ENCODE results near the gene SOX6. TPM values are rescaled to one million over a fixed set of nuclear protein-coding genes. Genes with fewer than 3 reads are reported as not detected.

Gene SOX6
- total and polyA plus RNA-seq, 12 donors = 0.80 to 43.0 (median 21.2) TPM

- H3K4me1 ChIP-seq = peaks cover 10 to 57% (median 40%) of the 10 kb centered on the region in 9 donors
- ATAC-seq = peak; percentile 6 to 67 (median 44)
- TF ChIP-seq CTCF (IDR thresholded peaks at IDR 0.05) = no peak
- no peaks in the 10 kb centered on the region for H3K27me3 ChIP-seq
- 43 to 52% methylated on average over 10 of the region's 10 CpGs for WGBS, 2 donors
- peak overlapping the region; percentile 77 to 92 (median 83) for H3K27ac ChIP-seq
- H3K4me3 ChIP-seq = peak overlapping the region in 2 of 10 donors; percentile 1 to 9
- H3K36me3 ChIP-seq = peaks cover 0 to 3% (median 0%) of the 10 kb centered on the region in 9 donors
- DNase-seq = peak; percentile 14 to 25
- intact Hi-C loops (cut with DNase I) = loop anchor here in 2 of 10 donors (5.0 to 10.0 kb wide), 2 partner anchors 154 to 316 kb away; no protein-coding TSS in a partner anchor
- H3K9me3 ChIP-seq = no peaks in the 10 kb centered on the region
These were observed 387.8 kb downstream of the SOX6 start for GRCh38 chr11:15968461-15969130.

GRCh38 chr11:15967966-15968365 lies 388.4 kb downstream of the SOX6 start:
- H3K27me3 ChIP-seq = no peaks in the 10 kb centered on the region
- no peaks in the 10 kb centered on the region for H3K9me3 ChIP-seq
- ATAC-seq (peak in 6 of 8 donors; percentile 25 to 63 (median 41)), DNase-seq (no peak)
- peaks cover 0 to 3% (median 0%) of the 10 kb centered on the region in 9 donors for H3K36me3 ChIP-seq
- peaks cover 10 to 57% (median 40%) of the 10 kb centered on the region in 9 donors for H3K4me1 ChIP-seq
- WGBS, 2 donors = 35 to 38% methylated on average over 2 of the region's 2 CpGs
- no peak overlapping the region for H3K4me3 ChIP-seq
- TF ChIP-seq CTCF (IDR thresholded peaks at IDR 0.05) = no peak
- intact Hi-C loops (cut with DNase I) = loop anchor here in 2 of 10 donors (5.0 to 10.0 kb wide), 2 partner anchors 153 to 316 kb away; no protein-coding TSS in a partner anchor
- peak overlapping the region; percentile 77 to 92 (median 83) for H3K27ac ChIP-seq

- peak overlapping the region in 9 of 10 donors; percentile 15 to 92 (median 83) for H3K27ac ChIP-seq
- H3K36me3 ChIP-seq = no peaks in the 10 kb centered on the region
- TF ChIP-seq CTCF (IDR thresholded peaks at IDR 0.05) = no peak
- H3K4me3 ChIP-seq = no peak overlapping the region
- H3K27me3 ChIP-seq = no peaks in the 10 kb centered on the region
- no peaks in the 10 kb centered on the region for H3K9me3 ChIP-seq
- peak in 1 of 2 donors; percentile 46 for DNase-seq
- peak in 1 of 8 donors; percentile 35 for ATAC-seq
- peaks cover 10 to 57% (median 40%) of the 10 kb centered on the region in 9 donors for H3K4me1 ChIP-seq
- 49 to 51% methylated on average over 2 of the region's 2 CpGs for WGBS, 2 donors
- intact Hi-C loops (cut with DNase I) = loop anchor here in 2 of 10 donors (5.0 to 10.0 kb wide), 2 partner anchors 152 to 315 kb away; no protein-coding TSS in a partner anchor
These were observed 389.2 kb downstream of the SOX6 start for GRCh38 chr11:15967166-15967565.

GRCh38 chr11:15965562-15966250 lies 390.6 kb downstream of the SOX6 start:
- Histone ChIP-seq H3K36me3 (no peaks in the 10 kb centered on the region), H3K27me3 (no peaks in the 10 kb centered on the region), H3K9me3 (no peaks in the 10 kb centered on the region), H3K4me1 (peaks cover 10 to 54% (median 39%) of the 10 kb centered on the region in 9 donors), H3K27ac (peak overlapping the region in 7 of 10 donors; percentile 8 to 50 (median 39)), H3K4me3 (no peak overlapping the region)
- no peak for TF ChIP-seq CTCF (IDR thresholded peaks at IDR 0.05)
- ATAC-seq = no peak
- DNase-seq = no peak
- WGBS, 2 donors = 74 to 80% methylated on average over 7 of the region's 7 CpGs
- intact Hi-C loops (cut with DNase I) = loop anchor here in 2 of 10 donors (5.0 to 10.0 kb wide), 2 partner anchors 151 to 313 kb away; no protein-coding TSS in a partner anchor
